Inferior parietal cortex (tissue), 1 donor: ENCODE measurements around the gene PER2.

Experiments used
- DNase-seq: peaks from one replicate; pipeline ENCODE4 v3.0.0-alpha.2; 2016; ENCODE audit errors: extremely low spot score

Gene PER2

GRCh38 chr2:238250896-238251295 lies 37.5 kb downstream of the PER2 start:
- no peak for DNase-seq

- no peak for DNase-seq
These were observed 40.5 kb downstream of the PER2 start for GRCh38 chr2:238247841-238248453.

GRCh38 chr2:238247002-238247822 lies 41.2 kb downstream of the PER2 start:
- no peak for DNase-seq

GRCh38 chr2:238244151-238244550 lies 44.3 kb downstream of the PER2 start:
- DNase-seq, result no peak

GRCh38 chr2:238243496-238244076 lies 44.8 kb downstream of the PER2 start:
- DNase-seq, result no peak

- no peak for DNase-seq
These were observed 45.5 kb downstream of the PER2 start for GRCh38 chr2:238242731-238243495.

- no peak for DNase-seq
These were observed 46.4 kb downstream of the PER2 start for GRCh38 chr2:238241970-238242369.

- DNase-seq, result no peak
These were observed 47.4 kb downstream of the PER2 start for GRCh38 chr2:238240757-238241711.

- peak; percentile 80 for DNase-seq
These were observed 48.3 kb downstream of the PER2 start, which contains the start of gene HES6 for GRCh38 chr2:238239863-238240756. Gene HES6 (minus strand): TSS chr2:238240038. CDS start chr2:238239905, 133 bp downstream.

- no peak for DNase-seq
These were observed 48.9 kb downstream of the PER2 start for GRCh38 chr2:238239543-238239862.

GRCh38 chr2:238238766-238239542 lies 49.5 kb downstream of the PER2 start:
- no peak for DNase-seq

GRCh38 chr2:238238311-238238765 lies 50.1 kb downstream of the PER2 start:
- DNase-seq, result no peak

- DNase-seq, result no peak
These were observed 50.8 kb downstream of the PER2 start for GRCh38 chr2:238237431-238238135.

- no peak for DNase-seq
These were observed 51.8 kb downstream of the PER2 start for GRCh38 chr2:238236571-238236970.

- DNase-seq, result no peak
These were observed 52.6 kb downstream of the PER2 start for GRCh38 chr2:238235856-238236255.

GRCh38 chr2:238235331-238235732 lies 53.1 kb downstream of the PER2 start:
- no peak for DNase-seq

GRCh38 chr2:238233625-238234024 lies 54.8 kb downstream of the PER2 start:
- no peak for DNase-seq

GRCh38 chr2:238231809-238232208 lies 56.6 kb downstream of the PER2 start:
- DNase-seq, result no peak
